DND-41 (cell line): ENCODE results near the gene DACH1.

Experiments
- CTCF ChIP-seq: IDR thresholded peaks from 2 replicates; pipeline ENCODE4 v1.5.1; 2012; ENCODE audit warnings: borderline replicate concordance, low read length, moderate library complexity, mild to moderate bottlenecking; ENCODE audit not compliant: poor library complexity, severe bottlenecking; ENCODE audit errors: extremely low read depth
- EZH2 ChIP-seq: IDR thresholded peaks from 3 replicates; pipeline ENCODE4 v1.6.1; 2012; ENCODE audit warnings: borderline replicate concordance, low read depth, mild to moderate bottlenecking, moderate library complexity, low read length, inconsistent platforms; ENCODE audit not compliant: severe bottlenecking

GRCh38 chr13:71681901-71682613, 184.9 kb downstream of the DACH1 start:
- TF ChIP-seq CTCF (no peak), EZH2 (no peak)
